Breast epithelium (tissue), 4 donors: ENCODE measurements around the gene PKDCC. TPM values are rescaled to one million over a fixed set of nuclear protein-coding genes. Genes with fewer than 3 reads are reported as not detected.
"Not testable (repeated sequence)": the region's sequence is repeated elsewhere in the genome, so short reads cannot be mapped to it uniquely, and the experiment has no call there.

Experiments
- DNase-seq, 2 donors: peaks; one replicate each; pipeline ENCODE4 v3.0.0-alpha.2; 2019; ENCODE audit warnings: low spot score in 2 of 2
- H3K27ac ChIP-seq, 2 donors: fragments of 200-600 bp; sonication (generic) in 1 of 2; one replicate each; pipeline ENCODE4 v1.5.1; 2016 to 2019; ENCODE audit warnings: mild to moderate bottlenecking in 1 of 2
- H3K27me3 ChIP-seq, 2 donors: fragments of 200-600 bp; sonication (generic) in 1 of 2; one replicate each; pipeline versions ENCODE4 v1.5.1 to v1.6.0; 2017 to 2019; ENCODE audit warnings: control low read depth in 1 of 2, mild to moderate bottlenecking in 1 of 2
- H3K36me3 ChIP-seq: fragments of 200-600 bp; one replicate; pipeline ENCODE4 v1.5.1; 2019
- H3K4me1 ChIP-seq, 2 donors: fragments of 200-600 bp; sonication (generic); one replicate each; pipeline ENCODE4 v1.5.1; 2016 to 2019; ENCODE audit warnings: control low read depth in 1 of 2
- H3K4me3 ChIP-seq, 3 donors: fragments of 200-600 bp; sonication (generic); 1 replicate in 2 of 3; 2 replicates in 1 of 3; pipeline ENCODE4 v1.5.1; 2016 to 2019; ENCODE audit warnings: mild to moderate bottlenecking in 3 of 3, moderate library complexity in 2 of 3
- H3K9me3 ChIP-seq, 2 donors: fragments of 200-600 bp; sonication (generic) in 1 of 2; one replicate each; pipeline ENCODE4 v1.5.1; 2016 to 2019; ENCODE audit warnings: control low read depth in 1 of 2
- CTCF ChIP-seq, 3 donors: fragments of 450-650 bp; IDR thresholded peaks; one replicate each; pipeline ENCODE4 v1.5.1; 2016 to 2017; ENCODE audit warnings: antibody characterized with exemption in 3 of 3, mild to moderate bottlenecking in 3 of 3, moderate library complexity in 3 of 3
- POLR2A ChIP-seq: fragments of 450-650 bp; IDR thresholded peaks from one replicate; pipeline ENCODE4 v1.6.1; 2016; ENCODE audit warnings: antibody characterized with exemption, mild to moderate bottlenecking, moderate library complexity
- POLR2AphosphoS5 ChIP-seq, 3 donors: sonication (generic); formaldehyde crosslinking; IDR thresholded peaks; one replicate each; pipeline ENCODE4 v1.6.1; 2017; ENCODE audit warnings: antibody characterized with exemption in 3 of 3
- intact Hi-C: fragments of 100-400 bp; cut with DNase I; formaldehyde crosslinking; loops from one replicate; pipeline ENCODE4 v1.15.1; 2023; ENCODE audit warnings: low total_unique reads
- total RNA-seq, 3 donors: library from RNA; depleted of rRNA; stranded (reverse); fragments of >200 nt; gene quantifications; one replicate each; pipeline ENCODE4 v1.1.0, GENCODE V29; 2016

PKDCC gene
- total RNA-seq, 3 donors from 2014 or later, result 19.3 to 131 (median 95.4) TPM

- no peaks in the 10 kb centered on the region for H3K36me3 ChIP-seq
- H3K9me3 ChIP-seq, result no peaks in the 10 kb centered on the region
- no peaks in the 10 kb centered on the region for H3K4me1 ChIP-seq
- no peak overlapping the region for H3K27ac ChIP-seq
- intact Hi-C loops, result no loop called here
- no peaks in the 10 kb centered on the region for H3K27me3 ChIP-seq
- no peak for DNase-seq
- TF ChIP-seq POLR2AphosphoS5 (IDR thresholded peaks at IDR 0.05), result no peak
- H3K4me3 ChIP-seq, result no peak overlapping the region
Observed at GRCh38 chr2:42082016-42082415, 34.2 kb downstream of the PKDCC start.

GRCh38 chr2:42084231-42084671, 36.4 kb downstream of the PKDCC start:
- Histone ChIP-seq H3K36me3 (no peaks in the 10 kb centered on the region), H3K4me1 (no peaks in the 10 kb centered on the region), H3K4me3 (no peak overlapping the region), H3K9me3 (no peaks in the 10 kb centered on the region), H3K27me3 (no peaks in the 10 kb centered on the region), H3K27ac (no peak overlapping the region)
- TF ChIP-seq POLR2AphosphoS5 (IDR thresholded peaks at IDR 0.05) (no peak), POLR2A (no peak), CTCF (IDR thresholded peaks at IDR 0.05) (no peak)
- intact Hi-C loops, result no loop called here
- no peak for DNase-seq

- H3K4me3 ChIP-seq, H3K9me3 ChIP-seq, H3K36me3 ChIP-seq, H3K27me3 ChIP-seq, DNase-seq, H3K27ac ChIP-seq, H3K4me1 ChIP-seq, intact Hi-C loops: not testable (repeated sequence)
Observed at GRCh38 chr2:42085070-42085469, 37.2 kb downstream of the PKDCC start.

GRCh38 chr2:42085706-42086487, 38.1 kb downstream of the PKDCC start:
- TF ChIP-seq POLR2A (no peak), POLR2AphosphoS5 (IDR thresholded peaks at IDR 0.05) (no peak), CTCF (IDR thresholded peaks at IDR 0.05) (no peak)
- H3K27ac ChIP-seq, result no peak overlapping the region
- intact Hi-C loops, result loop anchor here (1.0 kb wide), 1 partner anchor 214 kb away; no protein-coding TSS in a partner anchor
- H3K9me3 ChIP-seq, result no peaks in the 10 kb centered on the region
- H3K4me3 ChIP-seq, result no peak overlapping the region
- no peaks in the 10 kb centered on the region for H3K36me3 ChIP-seq
- no peaks in the 10 kb centered on the region for H3K27me3 ChIP-seq
- H3K4me1 ChIP-seq, result no peaks in the 10 kb centered on the region
- DNase-seq, result no peak

- no peak for DNase-seq
- H3K4me1 ChIP-seq, result no peaks in the 10 kb centered on the region
- intact Hi-C loops, result loop anchor here (1.0 kb wide), 1 partner anchor 214 kb away; no protein-coding TSS in a partner anchor
- no peaks in the 10 kb centered on the region for H3K9me3 ChIP-seq
- H3K36me3 ChIP-seq, result no peaks in the 10 kb centered on the region
- H3K27ac ChIP-seq, result no peak overlapping the region
- no peak overlapping the region for H3K4me3 ChIP-seq
- H3K27me3 ChIP-seq, result no peaks in the 10 kb centered on the region
- TF ChIP-seq CTCF (IDR thresholded peaks at IDR 0.05), result peak; percentile 14 to 91 (median 83)
- no peak for TF ChIP-seq POLR2AphosphoS5 (IDR thresholded peaks at IDR 0.05)
Observed at GRCh38 chr2:42086500-42086953, 38.7 kb downstream of the PKDCC start.

- Histone ChIP-seq H3K36me3 (no peaks in the 10 kb centered on the region), H3K4me3 (no peak overlapping the region), H3K27ac (no peak overlapping the region), H3K4me1 (no peaks in the 10 kb centered on the region), H3K27me3 (no peaks in the 10 kb centered on the region), H3K9me3 (no peaks in the 10 kb centered on the region)
- TF ChIP-seq POLR2AphosphoS5 (IDR thresholded peaks at IDR 0.05) (no peak), POLR2A (no peak), CTCF (IDR thresholded peaks at IDR 0.05) (no peak)
- DNase-seq, result no peak
- intact Hi-C loops, result no loop called here
Observed at GRCh38 chr2:42087137-42087856, 39.5 kb downstream of the PKDCC start.
